Spleen (tissue), 11 donors: Measurements from ENCODE around the gene ANKRD16. TPM values are rescaled to one million over a fixed set of nuclear protein-coding genes. Genes with fewer than 3 reads are reported as not detected.

ENCODE experiments used
- DNase-seq: peaks from one replicate; pipeline ENCODE4 v3.0.0-alpha.2; 2020
- H3K27ac ChIP-seq, 8 donors: fragments of 200-600 bp; sonication (generic) in 7 of 8; 1 replicate in 4 of 8; 2 replicates in 4 of 8; pipeline versions ENCODE4 v1.5.0 to v1.8.0; 2016 to 2021; ENCODE audit warnings: inconsistent platforms in 4 of 8, mild to moderate bottlenecking in 4 of 8, moderate library complexity in 1 of 8
- H3K27me3 ChIP-seq, 7 donors: fragments of 200-600 bp; sonication (generic) in 6 of 7; replicated peaks in 1 of 7; 1 replicate in 4 of 7; 2 replicates in 3 of 7; pipeline versions ENCODE4 v1.5.0 to v1.8.0; 2016 to 2021; ENCODE audit warnings: inconsistent platforms in 3 of 7, mild to moderate bottlenecking in 1 of 7
- H3K36me3 ChIP-seq, 6 donors: fragments of 200-600 bp; sonication (generic) in 5 of 6; 1 replicate in 4 of 6; 2 replicates in 2 of 6; pipeline versions ENCODE4 v1.5.0 to v1.8.0; 2016 to 2021; ENCODE audit warnings: inconsistent platforms in 2 of 6
- H3K4me1 ChIP-seq, 6 donors: fragments of 200-600 bp; sonication (generic) in 5 of 6; 1 replicate in 3 of 6; 2 replicates in 3 of 6; pipeline versions ENCODE4 v1.5.0 to v1.8.0; 2016 to 2021; ENCODE audit warnings: inconsistent platforms in 3 of 6
- H3K4me3 ChIP-seq, 8 donors: fragments of 200-600 bp; sonication (generic) in 7 of 8; 1 replicate in 4 of 8; 2 replicates in 4 of 8; pipeline versions ENCODE4 v1.5.0 to v1.8.0; 2016 to 2021; ENCODE audit warnings: inconsistent platforms in 4 of 8, mild to moderate bottlenecking in 4 of 8, moderate library complexity in 2 of 8
- H3K9me3 ChIP-seq, 8 donors: fragments of 200-600 bp; sonication (generic) in 7 of 8; 1 replicate in 4 of 8; 2 replicates in 4 of 8; pipeline versions ENCODE4 v1.5.0 to v1.8.0; 2016 to 2021; ENCODE audit warnings: inconsistent platforms in 4 of 8
- CTCF ChIP-seq, 11 experiments: fragments of 200-600 bp in 7 of 11; fragments of 450-650 bp in 4 of 11; sonication (generic) in 4 of 11; IDR thresholded peaks in 8 of 11; conservative IDR thresholded peaks in 3 of 11; 1 replicate in 7 of 11; 2 replicates in 4 of 11; pipeline versions ENCODE4 v1.4.0 to v1.8.0; 2016 to 2021; ENCODE audit warnings: antibody characterized with exemption in 11 of 11, inconsistent platforms in 4 of 11, mild to moderate bottlenecking in 1 of 11
- POLR2A ChIP-seq, 3 donors: fragments of 450-650 bp; IDR thresholded peaks; one replicate each; pipeline ENCODE4 v1.5.1; 2017; ENCODE audit warnings: antibody characterized with exemption in 3 of 3, mild to moderate bottlenecking in 1 of 3
- POLR2AphosphoS5 ChIP-seq, 3 donors: sonication (generic); formaldehyde crosslinking; IDR thresholded peaks; one replicate each; pipeline ENCODE4 v1.5.1; 2017; ENCODE audit warnings: antibody characterized with exemption in 3 of 3
- WGBS, 5 donors: extraction: QIAGEN DNeasy Blood & Tissue Kit in 3 of 5; methylation state at CpG; one replicate each; pipeline versions ENCODE4 v1.1.5 to v1.1.7; 2013 to 2018; 5-methylcytosine and 5-hydroxymethylcytosine counted together
- intact Hi-C: fragments of 100-400 bp; cut with DNase I; formaldehyde crosslinking; loops from one replicate; pipeline ENCODE4 v1.15.0; 2023; ENCODE audit warnings: low total_unique reads
- polyA plus RNA-seq, 3 donors: library from polyadenylated mRNA; stranded (reverse); fragments of 200-250 nt; gene quantifications; one replicate each; pipeline ENCODE4 v1.2.1, GENCODE V29; 2013
- total RNA-seq, 7 donors: library from RNA; depleted of rRNA in 3 of 7; stranded (reverse); fragments of >200 nt in 3 of 7; fragmentation: NEBNext Ultra II Directional in 4 of 7; extraction: Animal tissue kit (Norgen Biotek cat#: 25700) in 4 of 7; gene quantifications; one replicate each; pipeline versions ENCODE4 v1.1.0 to v1.2.1, GENCODE V29; 2016 to 2021
- donor health status: healthy with polysubstance abuse.
- donor health status: DM: no; HTN: no; CAD: no; lungs with moderate emphysema.
- donor health status: DM: no; HTN: no; CAD: no.
- donor health status: Bipolar disorder and iron deficiency.
- donor health status: healthy.
- donor health status: DM: no; HTN: no; CAD: no.
- donor health status: DM: yes; HTN: yes; CAD: no.

ANKRD16 gene
- total and polyA plus RNA-seq, 10 donors: 2.7 to 10.5 (median 6.3) TPM

DNA sequence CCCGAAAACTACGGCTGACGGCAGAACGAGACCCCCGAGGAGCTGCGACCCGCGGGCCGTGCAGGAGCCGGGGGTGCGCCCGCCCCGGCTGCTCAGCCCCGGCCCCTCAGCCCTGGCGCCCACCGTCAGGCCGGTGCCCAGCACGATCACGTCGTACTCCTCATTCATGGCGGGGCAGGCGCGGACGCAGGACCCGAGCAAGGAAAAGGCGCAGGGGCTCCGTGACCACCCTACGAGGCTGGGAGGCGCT lies 76.7 kb downstream of the ANKRD16 start:
- peak overlapping the region; percentile 82 to 95 (median 90) for H3K4me3 ChIP-seq
- peak in 1 of 3 donors; percentile 78 for TF ChIP-seq POLR2A (IDR thresholded peaks at IDR 0.05)
- no peak for TF ChIP-seq CTCF (IDR thresholded peaks at IDR 0.05 in 8 of 11, conservative IDR thresholded peaks at IDR 0.05 in 3 of 11)
- TF ChIP-seq POLR2AphosphoS5 (IDR thresholded peaks at IDR 0.05): peak in 1 of 3 donors; percentile 98
- H3K27ac ChIP-seq: peak overlapping the region; percentile 95 to 99 (median 98)
- no peaks in the 10 kb centered on the region for H3K27me3 ChIP-seq
- no peaks in the 10 kb centered on the region for H3K9me3 ChIP-seq
- intact Hi-C loops: loop anchor here (10.0 kb wide), 2 partner anchors 62 to 128 kb away; partner anchors contain the start of gene TASOR2
- H3K4me1 ChIP-seq: peaks cover 34 to 88% (median 74%) of the 10 kb centered on the region in 6 donors
- 0 to 1% (median 0%) methylated on average over 18 to 29 of the region's 29 CpGs for WGBS, 5 donors
- peaks cover 0 to 5% (median 0%) of the 10 kb centered on the region in 6 donors for H3K36me3 ChIP-seq
- no peak for DNase-seq

DNA sequence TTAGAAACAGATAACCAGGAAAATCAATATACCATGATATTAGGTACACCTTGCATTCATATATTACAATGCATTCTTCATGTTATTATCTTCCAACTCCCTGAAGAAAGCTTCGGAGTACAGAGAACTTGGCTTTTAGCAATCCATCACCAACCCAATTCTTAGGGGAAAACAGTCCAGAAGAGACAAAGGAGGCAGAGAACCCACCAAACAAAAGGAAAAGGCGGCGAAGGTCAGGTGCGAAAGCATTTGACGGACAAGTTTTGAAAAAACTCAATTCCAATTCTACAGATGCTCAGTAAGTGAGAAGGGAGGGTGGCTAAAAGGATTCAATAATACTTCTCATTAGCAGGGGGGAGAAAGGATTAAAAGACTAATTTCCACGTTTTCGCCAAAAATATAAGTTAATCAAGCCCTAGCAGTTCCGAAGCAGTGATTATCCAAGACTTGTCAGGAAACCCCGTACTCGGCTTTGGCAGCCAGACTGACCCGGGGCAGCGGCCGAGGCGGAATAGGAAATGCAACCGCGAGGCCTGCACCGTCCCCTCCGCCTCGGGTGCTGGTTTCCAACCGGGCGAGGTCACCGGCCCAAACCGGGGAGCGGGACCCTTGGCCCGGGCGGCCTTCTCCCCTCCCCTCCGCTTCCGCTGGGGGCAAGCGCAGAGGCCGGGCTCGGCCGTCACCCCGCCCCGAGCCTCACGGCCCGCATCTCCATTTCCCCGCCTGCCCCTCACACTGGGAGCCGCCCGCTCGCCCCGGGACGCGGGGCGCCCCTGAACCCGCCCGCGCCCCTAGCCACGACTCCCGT lies 77.2 kb downstream of the ANKRD16 start:
- WGBS, 5 donors: 0 to 1% (median 1%) methylated on average over 32 to 49 of the region's 49 CpGs
- Histone ChIP-seq H3K4me3 (peak overlapping the region; percentile 82 to 95 (median 90)), H3K4me1 (peaks cover 34 to 88% (median 74%) of the 10 kb centered on the region in 6 donors), H3K27me3 (no peaks in the 10 kb centered on the region), H3K36me3 (peaks cover 0 to 10% (median 0%) of the 10 kb centered on the region in 6 donors), H3K9me3 (no peaks in the 10 kb centered on the region), H3K27ac (peak overlapping the region; percentile 95 to 99 (median 98))
- DNase-seq: peak; percentile 93
- TF ChIP-seq CTCF (IDR thresholded peaks at IDR 0.05 in 8 of 11, conservative IDR thresholded peaks at IDR 0.05 in 3 of 11) (peak in 1 of 11 experiments; percentile 19), POLR2A (IDR thresholded peaks at IDR 0.05) (peak in 1 of 3 donors; percentile 4), POLR2AphosphoS5 (IDR thresholded peaks at IDR 0.05) (no peak)
- intact Hi-C loops: loop anchor here (10.0 kb wide), 2 partner anchors 62 to 128 kb away; partner anchors contain the start of gene TASOR2

Other genes starting within 250 kb of the ANKRD16 start
- gene ASB13, start 223.3 kb downstream of the ANKRD16 start, total RNA-seq: 10 to 100 TPM; 17.0 to 29.6 (median 21.6) TPM
- gene ASB13, start 223.3 kb downstream of the ANKRD16 start, polyA plus RNA-seq: 10 to 100 TPM; 17.7 to 25.4 (median 25.1) TPM
- 10 to 100 TPM; 58.3 to 87.9 (median 72.6) TPM for gene TASOR2, start 205.1 kb downstream of the ANKRD16 start, total RNA-seq
- gene TASOR2, start 205.1 kb downstream of the ANKRD16 start, polyA plus RNA-seq: 10 to 100 TPM in 2 of 3 donors, 1 to 10 TPM in 1; 9.5 to 11.3 (median 10.1) TPM
- 100 to 1,000 TPM; 190 to 272 (median 211) TPM for gene GDI2, start 76.5 kb downstream of the ANKRD16 start, total RNA-seq
- gene GDI2, start 76.5 kb downstream of the ANKRD16 start, polyA plus RNA-seq: 100 to 1,000 TPM; 100 to 152 (median 146) TPM
- gene FBH1, start 350 bp upstream of the ANKRD16 start, total RNA-seq: 100 to 1,000 TPM; 101 to 118 (median 111) TPM
- gene FBH1, start 350 bp upstream of the ANKRD16 start, polyA plus RNA-seq: 10 to 100 TPM; 33.4 to 47.8 (median 40.9) TPM
- gene IL15RA, start 87.7 kb upstream of the ANKRD16 start, total RNA-seq: 10 to 100 TPM; 18.7 to 37.4 (median 28.6) TPM
- 10 to 100 TPM in 2 of 3 donors, 1 to 10 TPM in 1; 9.9 to 13.8 (median 11.1) TPM for gene IL15RA, start 87.7 kb upstream of the ANKRD16 start, polyA plus RNA-seq
- gene IL2RA, start 172.5 kb upstream of the ANKRD16 start, total RNA-seq: 10 to 100 TPM in 5 of 7 donors, 1 to 10 TPM in 2; 3.5 to 78.7 (median 22.8) TPM
- gene IL2RA, start 172.5 kb upstream of the ANKRD16 start, polyA plus RNA-seq: 1 to 10 TPM; 5.0 to 9.7 (median 5.6) TPM
- gene RBM17, start 199.1 kb upstream of the ANKRD16 start, total RNA-seq: 100 to 1,000 TPM in 6 of 7 donors, 10 to 100 TPM in 1; 93.2 to 140 (median 120) TPM
- gene RBM17, start 199.1 kb upstream of the ANKRD16 start, polyA plus RNA-seq: 100 to 1,000 TPM in 1 of 3 donors, 10 to 100 TPM in 2; 63.1 to 100 (median 93.5) TPM